Karpas-422 (cell line): ENCODE measurements around the gene HS6ST1. TPM values are rescaled to one million over a fixed set of nuclear protein-coding genes. Genes with fewer than 3 reads are reported as not detected.

Experiments used
- DNase-seq: peaks from one replicate; pipeline ENCODE4 v3.0.0-alpha.2; 2015
- H2AFZ ChIP-seq: fragments of 200-600 bp; sonication (generic); 2 replicates; pipeline ENCODE4 v1.6.1; 2014; ENCODE audit warnings: antibody characterized with exemption, low read length, mixed read lengths
- H3K27ac ChIP-seq: fragments of 200-600 bp; sonication (generic); 2 replicates; pipeline ENCODE4 v1.5.1; 2014; ENCODE audit warnings: mild to moderate bottlenecking, low read length, moderate library complexity
- H3K27me3 ChIP-seq: fragments of 200-600 bp; sonication (generic); 2 replicates; pipeline ENCODE4 v1.6.1; 2014; ENCODE audit warnings: low read length, mixed read lengths
- H3K36me3 ChIP-seq: fragments of 200-600 bp; sonication (generic); 2 replicates; pipeline ENCODE4 v1.6.1; 2014; ENCODE audit warnings: low read length, mixed read lengths; ENCODE audit not compliant: insufficient read depth
- H3K4me1 ChIP-seq: fragments of 200-600 bp; sonication (generic); 2 replicates; pipeline ENCODE4 v1.6.1; 2014; ENCODE audit warnings: mild to moderate bottlenecking, low read length, mixed read lengths
- H3K4me2 ChIP-seq: fragments of 200-600 bp; sonication (generic); 2 replicates; pipeline ENCODE4 v1.6.1; 2014; ENCODE audit warnings: low read length, low read depth, mild to moderate bottlenecking; ENCODE audit not compliant: poor library complexity, severe bottlenecking
- H3K4me3 ChIP-seq: fragments of 200-600 bp; sonication (generic); 2 replicates; pipeline ENCODE4 v1.5.1; 2014; ENCODE audit warnings: mild to moderate bottlenecking, antibody characterized with exemption, low read length, mixed read lengths
- H3K79me2 ChIP-seq: fragments of 200-600 bp; sonication (generic); 2 replicates; pipeline ENCODE4 v1.6.1; 2014; ENCODE audit warnings: mild to moderate bottlenecking, low read length, mixed read lengths
- H3K9ac ChIP-seq: fragments of 200-600 bp; sonication (generic); 2 replicates; pipeline ENCODE4 v1.6.0; 2014; ENCODE audit warnings: low read length
- H3K9me2 ChIP-seq: fragments of 200-600 bp; sonication (generic), shearing (Covaris generic); replicated peaks from 2 replicates; pipeline ENCODE4 v1.6.0; 2014; ENCODE audit warnings: mild to moderate bottlenecking, low read length, moderate library complexity; ENCODE audit not compliant: insufficient read depth
- H3K9me3 ChIP-seq: fragments of 300-700, 200-600 bp; sonication (generic); 2 replicates; pipeline ENCODE4 v1.6.1; 2014; ENCODE audit warnings: low read length, mixed read lengths
- H4K20me1 ChIP-seq: fragments of 200-600 bp; sonication (generic); 2 replicates; pipeline ENCODE4 v1.6.1; 2014; ENCODE audit warnings: mild to moderate bottlenecking, antibody characterized with exemption, low read length, low read depth; ENCODE audit not compliant: insufficient read depth
- total RNA-seq: library from RNA; depleted of rRNA; stranded (reverse); fragments of >200 nt; shearing (Covaris generic); gene quantifications from 2 replicates; pipeline ENCODE4 v1.2.3, GENCODE V29; 2014; ENCODE audit warnings: low replicate concordance

Gene HS6ST1
- total RNA-seq, 1 experiment from 2014 or later: 3.3 TPM

DNA sequence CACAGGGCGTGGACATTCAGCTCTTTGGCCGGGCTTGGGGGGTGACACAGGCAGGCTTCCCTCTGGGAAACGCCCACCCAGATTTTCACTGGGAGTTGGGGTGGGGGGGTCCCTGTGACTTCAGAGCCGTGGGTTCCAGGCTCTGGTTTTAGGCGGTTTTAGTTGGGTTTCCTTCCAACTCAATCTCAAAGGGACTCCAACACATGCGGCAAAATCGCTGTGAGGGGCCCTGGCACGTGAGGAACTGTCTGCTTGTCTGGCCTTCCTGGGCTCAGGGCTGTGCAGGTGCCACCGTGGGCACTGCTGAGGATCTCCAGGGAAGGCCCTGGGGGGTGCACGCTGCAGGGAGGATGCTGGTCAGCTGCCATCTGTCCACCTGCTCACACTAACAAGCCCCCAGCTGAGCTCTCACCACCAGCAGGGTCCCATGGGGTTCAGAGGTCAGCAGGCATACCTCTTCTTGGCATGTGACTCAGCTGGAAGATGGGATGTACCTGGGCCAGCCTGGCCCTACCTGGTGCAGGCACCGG is 11.7 kb downstream of the HS6ST1 start:
- no peak overlapping the region for H3K4me2 ChIP-seq
- H3K4me1 ChIP-seq: peaks cover 37% of the 10 kb centered on the region
- no peak overlapping the region for H3K27ac ChIP-seq
- no peak overlapping the region for H3K4me3 ChIP-seq
- no peak overlapping the region for H2AFZ ChIP-seq
- peaks cover 89% of the 10 kb centered on the region for H4K20me1 ChIP-seq
- no peak for DNase-seq
- H3K79me2 ChIP-seq: no peaks in the 10 kb centered on the region
- H3K9ac ChIP-seq: no peak overlapping the region
- H3K9me2 ChIP-seq: no peaks in the 10 kb centered on the region
- H3K9me3 ChIP-seq: no peaks in the 10 kb centered on the region
- no peaks in the 10 kb centered on the region for H3K36me3 ChIP-seq
- H3K27me3 ChIP-seq: no peaks in the 10 kb centered on the region

GRCh38 chr2:128306081-128306930 is 12.4 kb downstream of the HS6ST1 start:
- Histone ChIP-seq H3K9me2 (no peaks in the 10 kb centered on the region), H3K36me3 (no peaks in the 10 kb centered on the region), H3K4me2 (peak overlapping the region; percentile 55), H3K79me2 (no peaks in the 10 kb centered on the region), H3K4me3 (no peak overlapping the region), H3K27ac (no peak overlapping the region), H3K9me3 (no peaks in the 10 kb centered on the region), H4K20me1 (peaks cover 92% of the 10 kb centered on the region), H3K4me1 (peaks cover 37% of the 10 kb centered on the region), H3K9ac (no peak overlapping the region), H3K27me3 (no peaks in the 10 kb centered on the region), H2AFZ (no peak overlapping the region)
- DNase-seq: no peak

DNA sequence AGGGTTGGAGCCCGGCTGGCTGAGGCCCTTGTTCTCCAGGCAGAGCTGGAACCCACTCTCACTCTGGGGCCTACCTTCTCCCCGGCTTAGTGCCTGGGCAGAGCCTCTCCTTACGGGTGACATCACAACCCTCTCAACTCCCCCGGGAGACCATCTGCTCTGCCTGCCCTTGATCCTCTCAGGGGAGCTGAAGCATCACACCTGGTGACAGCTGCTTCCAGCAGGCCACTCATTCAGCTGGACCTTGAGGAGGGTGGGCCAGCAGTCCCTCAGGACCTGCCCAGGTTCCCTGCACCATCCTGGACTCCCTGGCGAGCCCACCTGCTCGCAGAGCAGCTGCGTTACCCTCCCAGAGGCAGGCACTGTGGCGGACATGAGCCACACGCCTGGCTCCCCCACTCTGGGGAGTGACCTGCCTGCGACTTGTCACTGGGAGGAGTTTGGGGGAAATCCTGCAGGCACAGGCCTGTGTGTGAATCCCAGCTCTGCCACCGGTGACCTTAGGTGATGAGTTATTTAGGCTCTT is 13.1 kb downstream of the HS6ST1 start:
- Histone ChIP-seq H3K27me3 (no peaks in the 10 kb centered on the region), H3K36me3 (no peaks in the 10 kb centered on the region), H3K4me2 (peak overlapping the region; percentile 55), H3K79me2 (no peaks in the 10 kb centered on the region), H4K20me1 (peaks cover 93% of the 10 kb centered on the region), H3K9ac (peak overlapping the region; percentile 12; the same call in 1 of the 2 replicates), H3K9me2 (no peaks in the 10 kb centered on the region), H3K4me1 (peaks cover 37% of the 10 kb centered on the region), H2AFZ (no peak overlapping the region), H3K4me3 (no peak overlapping the region), H3K27ac (no peak overlapping the region), H3K9me3 (no peaks in the 10 kb centered on the region)
- DNase-seq: peak; percentile 92

GRCh38 chr2:128304715-128305554 is 13.7 kb downstream of the HS6ST1 start:
- H3K27me3 ChIP-seq: no peaks in the 10 kb centered on the region
- H3K79me2 ChIP-seq: no peaks in the 10 kb centered on the region
- H3K4me3 ChIP-seq: no peak overlapping the region
- no peaks in the 10 kb centered on the region for H3K9me3 ChIP-seq
- H3K9ac ChIP-seq: peak overlapping the region; percentile 12; the same call in 1 of the 2 replicates
- no peak overlapping the region for H2AFZ ChIP-seq
- peaks cover 92% of the 10 kb centered on the region for H4K20me1 ChIP-seq
- peak overlapping the region; percentile 55 for H3K4me2 ChIP-seq
- no peaks in the 10 kb centered on the region for H3K36me3 ChIP-seq
- DNase-seq: no peak
- H3K9me2 ChIP-seq: no peaks in the 10 kb centered on the region
- peaks cover 37% of the 10 kb centered on the region for H3K4me1 ChIP-seq
- H3K27ac ChIP-seq: no peak overlapping the region

- Histone ChIP-seq H4K20me1 (peaks cover 92% of the 10 kb centered on the region), H2AFZ (no peak overlapping the region), H3K4me3 (no peak overlapping the region), H3K9me3 (no peaks in the 10 kb centered on the region), H3K4me2 (no peak overlapping the region), H3K79me2 (no peaks in the 10 kb centered on the region), H3K36me3 (no peaks in the 10 kb centered on the region), H3K4me1 (peaks cover 37% of the 10 kb centered on the region), H3K27me3 (no peaks in the 10 kb centered on the region), H3K9ac (no peak overlapping the region), H3K27ac (no peak overlapping the region), H3K9me2 (no peaks in the 10 kb centered on the region)
- DNase-seq: no peak
These were observed 14.3 kb downstream of the HS6ST1 start for GRCh38 chr2:128304330-128304714.

DNA sequence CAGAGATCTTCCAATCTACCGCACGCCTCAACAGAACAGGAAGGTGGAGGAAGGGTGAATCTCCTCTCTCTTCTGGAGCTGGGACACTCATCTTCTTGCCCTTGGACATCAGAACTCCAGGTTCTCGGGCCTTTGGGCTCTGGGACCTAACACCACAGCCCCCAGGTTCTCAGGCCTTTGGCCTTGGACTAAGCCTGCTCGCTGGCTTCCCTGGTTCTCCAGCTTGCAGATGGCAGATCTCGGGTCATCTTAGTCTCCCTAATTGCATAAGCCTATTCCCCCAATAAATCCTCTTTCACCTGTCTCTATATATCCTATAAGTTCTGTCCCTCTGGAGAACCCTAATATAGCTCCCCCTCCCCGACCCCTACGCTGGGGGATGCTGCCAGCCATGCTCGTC is 14.8 kb downstream of the HS6ST1 start:
- no peak overlapping the region for H2AFZ ChIP-seq
- no peak overlapping the region for H3K27ac ChIP-seq
- H3K9me2 ChIP-seq: no peaks in the 10 kb centered on the region
- peaks cover 37% of the 10 kb centered on the region for H3K4me1 ChIP-seq
- H3K4me2 ChIP-seq: no peak overlapping the region
- no peaks in the 10 kb centered on the region for H3K36me3 ChIP-seq
- no peak overlapping the region for H3K4me3 ChIP-seq
- H3K27me3 ChIP-seq: no peaks in the 10 kb centered on the region
- no peak for DNase-seq
- no peaks in the 10 kb centered on the region for H3K79me2 ChIP-seq
- no peaks in the 10 kb centered on the region for H3K9me3 ChIP-seq
- H3K9ac ChIP-seq: no peak overlapping the region
- peaks cover 92% of the 10 kb centered on the region for H4K20me1 ChIP-seq

- H3K9ac ChIP-seq: no peak overlapping the region
- no peak overlapping the region for H3K4me3 ChIP-seq
- peaks cover 37% of the 10 kb centered on the region for H3K4me1 ChIP-seq
- no peaks in the 10 kb centered on the region for H3K9me2 ChIP-seq
- H2AFZ ChIP-seq: no peak overlapping the region
- no peaks in the 10 kb centered on the region for H3K9me3 ChIP-seq
- H4K20me1 ChIP-seq: peaks cover 88% of the 10 kb centered on the region
- H3K27ac ChIP-seq: no peak overlapping the region
- no peak for DNase-seq
- H3K79me2 ChIP-seq: no peaks in the 10 kb centered on the region
- H3K27me3 ChIP-seq: no peaks in the 10 kb centered on the region
- no peak overlapping the region for H3K4me2 ChIP-seq
- H3K36me3 ChIP-seq: no peaks in the 10 kb centered on the region
These were observed 15.4 kb downstream of the HS6ST1 start for GRCh38 chr2:128303095-128303791.
